ENCODE measurements around the gene ANKS6.

DNA sequence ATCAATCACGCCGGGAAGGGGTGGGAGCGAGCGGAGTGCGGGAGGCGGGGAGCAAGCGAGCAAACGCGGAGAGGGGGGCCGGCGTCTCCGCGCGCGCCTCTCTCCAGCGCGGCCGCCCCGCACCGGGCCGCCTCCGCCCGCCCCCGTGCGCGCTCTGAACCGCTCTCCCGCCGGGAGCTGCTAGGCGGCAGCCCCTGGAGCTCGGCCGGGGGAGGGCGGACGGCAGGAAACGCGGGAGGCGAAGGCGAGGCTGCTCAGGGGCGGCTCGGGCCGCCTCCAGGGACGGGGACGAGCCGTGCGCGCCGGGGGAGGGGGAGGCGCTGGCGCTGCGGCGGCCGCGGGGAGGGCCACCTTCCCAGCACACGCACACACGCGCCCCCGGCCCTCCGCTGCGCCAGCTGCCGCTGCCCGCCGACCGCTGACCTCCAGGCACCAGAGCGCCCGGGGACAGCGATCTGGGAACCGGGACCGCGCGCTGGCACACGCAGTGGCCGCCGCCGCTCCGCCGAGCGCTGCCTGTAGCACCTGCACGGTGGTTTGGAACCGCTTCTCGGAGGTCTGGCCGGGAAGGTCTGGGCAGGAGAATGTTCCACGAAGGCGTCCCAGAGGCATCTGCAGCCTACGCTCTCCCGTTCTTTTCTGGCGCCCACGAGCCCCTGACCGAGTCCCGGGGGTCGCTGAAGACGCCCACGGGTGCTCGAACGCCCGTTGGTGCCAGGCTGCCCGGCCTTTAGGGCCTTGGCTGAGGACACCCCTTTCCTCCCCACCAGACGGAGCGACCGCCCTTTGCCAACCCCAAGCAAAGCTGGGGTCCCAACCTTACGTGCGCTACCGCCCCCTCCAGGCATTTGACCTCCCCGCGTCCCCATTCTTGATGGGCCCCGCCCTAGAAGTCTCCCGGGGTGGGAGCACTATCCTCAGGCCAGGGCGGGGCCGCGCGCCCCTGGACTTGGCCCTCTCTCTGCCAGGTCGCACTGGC is 87.1 kb downstream of the ANKS6 start, which contains the start of gene GABBR2:
- no peak for TF ChIP-seq EZH2phosphoT487 (IDR thresholded peaks at IDR 0.05; ENCODE audit: borderline replicate concordance)
- TF ChIP-seq, protein P1, sequence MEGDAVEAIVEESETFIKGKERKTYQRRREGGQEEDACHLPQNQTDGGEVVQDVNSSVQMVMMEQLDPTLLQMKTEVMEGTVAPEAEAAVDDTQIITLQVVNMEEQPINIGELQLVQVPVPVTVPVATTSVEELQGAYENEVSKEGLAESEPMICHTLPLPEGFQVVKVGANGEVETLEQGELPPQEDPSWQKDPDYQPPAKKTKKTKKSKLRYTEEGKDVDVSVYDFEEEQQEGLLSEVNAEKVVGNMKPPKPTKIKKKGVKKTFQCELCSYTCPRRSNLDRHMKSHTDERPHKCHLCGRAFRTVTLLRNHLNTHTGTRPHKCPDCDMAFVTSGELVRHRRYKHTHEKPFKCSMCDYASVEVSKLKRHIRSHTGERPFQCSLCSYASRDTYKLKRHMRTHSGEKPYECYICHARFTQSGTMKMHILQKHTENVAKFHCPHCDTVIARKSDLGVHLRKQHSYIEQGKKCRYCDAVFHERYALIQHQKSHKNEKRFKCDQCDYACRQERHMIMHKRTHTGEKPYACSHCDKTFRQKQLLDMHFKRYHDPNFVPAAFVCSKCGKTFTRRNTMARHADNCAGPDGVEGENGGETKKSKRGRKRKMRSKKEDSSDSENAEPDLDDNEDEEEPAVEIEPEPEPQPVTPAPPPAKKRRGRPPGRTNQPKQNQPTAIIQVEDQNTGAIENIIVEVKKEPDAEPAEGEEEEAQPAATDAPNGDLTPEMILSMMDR (conservative IDR thresholded peaks at IDR 0.05; ENCODE audit: low read length) = no peak

Data from Loucy (cell line).